Erythroblast (primary cell): ENCODE measurements around the gene SLC22A1.

Source experiments
- GATA1 ChIP-seq: IDR thresholded peaks from 2 replicates; pipeline ENCODE4 v1.6.1; 2011; ENCODE audit warnings: low read depth, mild to moderate bottlenecking, control low read depth, low read length, moderate library complexity
- POLR2A ChIP-seq: IDR thresholded peaks from 2 replicates; pipeline ENCODE4 v1.6.1; 2011; ENCODE audit warnings: mild to moderate bottlenecking, low read length

DNA sequence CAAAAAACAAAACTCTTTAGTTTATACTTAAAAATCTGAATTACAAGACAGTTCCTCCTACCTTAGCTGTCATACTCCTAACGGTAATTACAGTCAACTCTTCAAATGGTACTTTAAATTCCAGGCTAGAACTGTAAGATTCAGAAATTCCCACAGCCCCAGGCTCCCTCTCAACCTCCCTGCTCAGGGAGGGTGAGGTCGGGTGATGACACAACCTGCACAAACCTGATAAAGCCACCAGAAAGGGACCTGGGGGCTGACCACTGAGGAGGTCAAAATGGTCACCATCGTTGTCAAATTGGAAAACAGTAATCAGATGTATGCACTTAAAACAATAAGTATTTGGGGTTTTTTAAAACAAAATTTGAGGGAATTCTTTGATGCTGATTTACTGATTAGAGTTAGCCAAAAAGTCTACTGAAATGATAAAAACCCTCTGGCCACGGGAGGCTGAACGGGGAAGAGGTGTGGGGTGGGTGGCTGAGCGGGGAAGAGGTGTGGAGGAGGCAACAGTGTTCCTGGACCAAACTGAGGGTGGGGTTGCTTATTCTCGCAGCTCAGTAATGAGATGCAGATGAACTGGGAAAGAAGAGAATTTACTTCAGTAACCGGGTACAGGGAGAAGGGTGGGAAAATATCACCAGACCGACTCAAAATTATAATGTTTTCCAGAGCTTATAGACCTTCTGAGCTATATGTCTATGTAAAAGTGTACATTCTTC is 52.4 kb downstream of the SLC22A1 start:
- TF ChIP-seq POLR2A (no peak), GATA1 (no peak)
